GM21515 (cell line): ENCODE data around the gene C3orf20.
"Not testable (repeated sequence)": the region's sequence is repeated elsewhere in the genome, so short reads cannot be mapped to it uniquely, and the experiment has no call there.

Experiments used
- ATAC-seq: cut with Tn5 transposase; IDR thresholded peaks from one replicate; pipeline ENCODE4 v1.9.1; 2021; ENCODE audit not compliant: unreplicated experiment

The C3orf20 gene

DNA sequence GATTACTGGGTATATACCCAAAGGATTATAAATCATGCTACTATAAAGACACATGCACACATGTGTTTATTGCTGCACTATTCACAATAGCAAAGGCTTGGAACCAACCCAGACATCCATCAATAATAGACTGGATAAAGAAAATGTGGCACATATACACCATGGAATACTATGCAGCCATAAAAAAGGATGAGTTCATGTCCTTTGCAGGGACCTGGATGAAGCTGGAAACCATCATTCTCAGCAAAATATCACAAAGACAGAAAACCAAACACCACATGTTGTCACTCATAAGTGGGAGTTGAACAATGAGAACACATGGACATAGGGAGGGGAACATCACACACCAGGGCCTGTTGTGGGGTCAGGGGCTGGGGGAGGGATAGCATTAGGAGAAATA is 78.0 kb downstream of the C3orf20 start:
- not testable (repeated sequence) for ATAC-seq

- no peak for ATAC-seq
Measured at GRCh38 chr3:14757153-14757700, 82.3 kb downstream of the C3orf20 start.

GRCh38 chr3:14758297-14758696 is 83.4 kb downstream of the C3orf20 start:
- ATAC-seq, result no peak

GRCh38 chr3:14758959-14759358 is 84.0 kb downstream of the C3orf20 start:
- no peak for ATAC-seq

GRCh38 chr3:14760185-14760584 is 85.2 kb downstream of the C3orf20 start:
- no peak for ATAC-seq

DNA sequence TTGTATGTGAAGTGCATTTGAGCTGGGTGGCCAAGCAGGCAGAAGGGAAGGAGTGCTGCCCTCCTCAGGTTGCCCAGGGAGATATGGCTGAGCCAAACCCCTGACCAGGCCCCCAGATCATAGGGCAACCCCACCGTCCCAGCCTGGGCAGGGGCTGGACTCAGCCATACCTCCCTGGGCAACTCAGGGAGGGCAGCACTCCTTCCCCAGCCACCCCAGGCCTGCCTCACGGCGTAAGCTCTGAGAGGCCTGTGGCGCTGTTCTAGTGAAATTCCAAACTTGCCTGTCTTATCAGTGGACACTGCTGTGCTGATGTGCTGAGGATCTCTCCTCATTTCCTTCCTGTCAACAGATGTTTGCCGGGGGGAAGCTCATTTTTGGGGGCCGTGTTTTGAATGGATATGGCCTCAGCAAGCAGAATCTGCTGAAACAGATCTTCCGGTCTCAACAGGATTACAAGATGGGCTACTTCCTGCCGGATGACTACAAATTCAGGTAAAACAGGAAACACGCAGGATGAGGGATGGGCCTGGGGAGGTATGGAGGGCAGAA is 86.3 kb downstream of the C3orf20 start:
- no peak for ATAC-seq

GRCh38 chr3:14761866-14762265 is 86.9 kb downstream of the C3orf20 start:
- ATAC-seq, result no peak

- no peak for ATAC-seq
Measured at GRCh38 chr3:14762701-14763100, 87.8 kb downstream of the C3orf20 start.

- ATAC-seq, result no peak
Measured at GRCh38 chr3:14764331-14765059, 89.6 kb downstream of the C3orf20 start.

DNA sequence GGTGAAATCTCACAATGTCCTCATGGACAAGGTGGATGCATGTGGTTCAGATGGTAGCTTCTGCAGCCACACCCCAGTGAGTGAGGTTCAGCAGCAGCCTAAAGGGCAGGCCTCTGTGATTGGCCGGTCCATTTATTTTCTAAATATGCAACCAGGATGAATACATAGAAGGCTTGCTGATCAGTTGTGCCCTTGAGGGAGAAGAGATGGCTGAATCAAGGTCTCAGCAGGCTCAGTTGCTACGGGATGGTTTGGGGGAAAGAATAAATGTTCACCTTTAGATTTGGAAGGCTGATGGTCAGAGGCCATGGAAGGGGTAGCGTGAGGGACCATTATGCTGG is 90.1 kb downstream of the C3orf20 start:
- no peak for ATAC-seq

- no peak for ATAC-seq
Measured at GRCh38 chr3:14765576-14766427, 90.9 kb downstream of the C3orf20 start.

- no peak for ATAC-seq
Measured at GRCh38 chr3:14766428-14767244, 91.7 kb downstream of the C3orf20 start.

GRCh38 chr3:14767245-14768051 is 92.5 kb downstream of the C3orf20 start:
- no peak for ATAC-seq

DNA sequence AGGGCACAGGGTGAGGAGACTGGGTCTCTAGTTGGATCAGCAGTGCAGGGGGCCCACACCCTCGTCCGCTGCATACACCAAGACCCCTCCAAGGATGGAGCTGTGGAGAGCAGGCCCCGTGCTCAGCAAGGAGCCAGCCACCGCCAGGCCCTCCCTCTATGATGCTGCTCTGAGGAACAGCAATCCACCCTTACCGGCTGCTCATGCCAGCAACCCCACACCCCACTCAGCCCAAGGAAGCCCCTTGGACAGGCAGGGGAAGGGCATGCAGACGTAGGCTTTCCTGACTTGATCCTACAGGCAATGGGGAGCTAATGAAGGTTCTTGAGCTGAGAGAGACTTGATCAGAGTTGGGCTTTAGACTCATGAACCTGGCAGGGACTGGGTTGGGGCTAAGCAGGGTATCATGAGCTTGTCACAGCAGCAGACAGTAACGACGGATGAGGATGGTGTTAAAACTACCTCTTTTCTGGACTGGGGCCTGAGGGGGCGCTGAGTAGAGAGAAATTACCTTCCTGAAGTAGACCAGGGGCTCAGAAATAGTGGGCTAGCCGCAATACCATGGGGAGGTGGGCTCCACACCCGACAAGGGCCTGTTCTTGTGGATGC is 93.3 kb downstream of the C3orf20 start:
- ATAC-seq, result no peak

- no peak for ATAC-seq
Measured at GRCh38 chr3:14768881-14769280, 93.9 kb downstream of the C3orf20 start.

GRCh38 chr3:14769544-14770325 is 94.8 kb downstream of the C3orf20 start:
- ATAC-seq, result no peak

DNA sequence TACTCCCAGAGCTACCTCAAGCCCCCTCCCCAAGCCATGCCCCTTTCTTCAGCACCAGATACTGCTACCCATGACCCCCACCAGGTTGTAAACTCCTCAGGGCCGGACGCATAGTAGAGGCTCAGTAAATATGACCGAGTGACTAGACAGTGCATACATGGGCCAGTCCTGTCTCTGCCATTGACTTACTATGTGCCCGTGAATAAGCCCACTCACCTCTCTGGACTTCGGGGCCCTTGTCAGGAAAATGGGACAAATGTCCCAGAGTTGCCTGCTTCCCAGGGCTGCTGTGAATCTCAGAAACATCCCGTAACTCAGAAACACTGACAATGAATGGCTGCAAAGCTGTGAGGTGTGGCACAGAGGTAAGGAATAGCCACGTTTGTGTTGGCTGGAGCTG is 95.7 kb downstream of the C3orf20 start:
- no peak for ATAC-seq

- no peak for ATAC-seq
Measured at GRCh38 chr3:14771593-14772497, 96.9 kb downstream of the C3orf20 start.
